ENCODE results near the gene ACAT2.
"Not testable (repeated sequence)": the region's sequence is repeated elsewhere in the genome, so short reads cannot be mapped to it uniquely, and the experiment has no call there.

ACAT2 gene

GRCh38 chr6:159762681-159763293 is 942 bp downstream of the ACAT2 start:
- DNase-seq (ENCODE audit: insufficient read length, low spot score) (peak; percentile 6), FAIRE-seq (peak; percentile 11)

- DNase-seq (ENCODE audit: insufficient read length, low spot score) (no peak), FAIRE-seq (no peak)
Observed at GRCh38 chr6:159766906-159767305, 5.1 kb downstream of the ACAT2 start.

GRCh38 chr6:159769470-159769869 is 7.6 kb downstream of the ACAT2 start:
- DNase-seq (ENCODE audit: insufficient read length, low spot score) (no peak), FAIRE-seq (no peak)

GRCh38 chr6:159772196-159772595 is 10.4 kb downstream of the ACAT2 start:
- no peak for FAIRE-seq
- DNase-seq (ENCODE audit: insufficient read length, low spot score), result no peak

GRCh38 chr6:159777240-159777904 is 15.5 kb downstream of the ACAT2 start:
- no peak for FAIRE-seq

GRCh38 chr6:159778131-159778530 is 16.3 kb downstream of the ACAT2 start:
- DNase-seq (ENCODE audit: insufficient read length, low spot score) (no peak), FAIRE-seq (no peak)

More at GRCh38 chr6:159777240-159777904, 15.5 kb downstream of the ACAT2 start:
- no peak for DNase-seq (ENCODE audit: insufficient read length, low spot score)

- DNase-seq (ENCODE audit: insufficient read length, low spot score) (no peak), FAIRE-seq (no peak)
Observed at GRCh38 chr6:159778542-159779103, 16.8 kb downstream of the ACAT2 start.

- FAIRE-seq (no peak), DNase-seq (ENCODE audit: insufficient read length, low spot score) (no peak)
Observed at GRCh38 chr6:159788276-159788675, 26.4 kb downstream of the ACAT2 start.

- peak; percentile 64 for FAIRE-seq
- DNase-seq (ENCODE audit: insufficient read length, low spot score), result no peak
Observed at GRCh38 chr6:159788753-159789376, 27.0 kb downstream of the ACAT2 start.

GRCh38 chr6:159789377-159790148 is 27.7 kb downstream of the ACAT2 start, which contains the start of gene TCP1:
Gene TCP1, minus strand, starts transcription at chr6:159789602. Its CDS starts 134 bp downstream, at chr6:159789468.
- FAIRE-seq, result peak; percentile 99
- DNase-seq (ENCODE audit: insufficient read length, low spot score), result peak; percentile 81

- DNase-seq (ENCODE audit: insufficient read length, low spot score) (peak; percentile 67), FAIRE-seq (peak; percentile 99)
Observed at GRCh38 chr6:159790149-159790955, 28.5 kb downstream of the ACAT2 start, which contains the start of gene MRPL18. Gene MRPL18, plus strand, starts transcription at chr6:159790467. Its CDS starts 121 bp downstream, at chr6:159790588.

- no peak for FAIRE-seq
- no peak for DNase-seq (ENCODE audit: insufficient read length, low spot score)
Observed at GRCh38 chr6:159790956-159791598, 29.2 kb downstream of the ACAT2 start.

- not testable (repeated sequence) for DNase-seq (ENCODE audit: insufficient read length, low spot score); FAIRE-seq
Observed at GRCh38 chr6:159794976-159795375, 33.1 kb downstream of the ACAT2 start.

- FAIRE-seq (no peak), DNase-seq (ENCODE audit: insufficient read length, low spot score) (no peak)
Observed at GRCh38 chr6:159797554-159797953, 35.7 kb downstream of the ACAT2 start.

GRCh38 chr6:159800141-159800865 is 38.5 kb downstream of the ACAT2 start, which contains the start of gene PNLDC1:
Gene PNLDC1, plus strand, starts transcription at chr6:159800276. Its CDS starts 32 bp downstream, at chr6:159800308.
- DNase-seq (ENCODE audit: insufficient read length, low spot score), result no peak
- FAIRE-seq, result no peak

- DNase-seq (ENCODE audit: insufficient read length, low spot score) (no peak), FAIRE-seq (no peak)
Observed at GRCh38 chr6:159801935-159802334, 40.1 kb downstream of the ACAT2 start.

GRCh38 chr6:159804504-159804903 is 42.7 kb downstream of the ACAT2 start:
- FAIRE-seq, result no peak
- no peak for DNase-seq (ENCODE audit: insufficient read length, low spot score)

GRCh38 chr6:159805440-159806020 is 43.7 kb downstream of the ACAT2 start:
- FAIRE-seq, result peak; percentile 42
- no peak for DNase-seq (ENCODE audit: insufficient read length, low spot score)
